ENCODE results near the gene HOMER2. TPM values are rescaled to one million over a fixed set of nuclear protein-coding genes. Genes with fewer than 3 reads are reported as not detected.
A peak's percentile ranks its signal among the peaks of the same experiment; 100 is the strongest.

HOMER2 gene
- total and polyA plus RNA-seq, 2 donors (not counting 3 experiments of a cell fraction or from before 2014, with no cell fraction given), result 0.60 to 0.68 TPM

DNA sequence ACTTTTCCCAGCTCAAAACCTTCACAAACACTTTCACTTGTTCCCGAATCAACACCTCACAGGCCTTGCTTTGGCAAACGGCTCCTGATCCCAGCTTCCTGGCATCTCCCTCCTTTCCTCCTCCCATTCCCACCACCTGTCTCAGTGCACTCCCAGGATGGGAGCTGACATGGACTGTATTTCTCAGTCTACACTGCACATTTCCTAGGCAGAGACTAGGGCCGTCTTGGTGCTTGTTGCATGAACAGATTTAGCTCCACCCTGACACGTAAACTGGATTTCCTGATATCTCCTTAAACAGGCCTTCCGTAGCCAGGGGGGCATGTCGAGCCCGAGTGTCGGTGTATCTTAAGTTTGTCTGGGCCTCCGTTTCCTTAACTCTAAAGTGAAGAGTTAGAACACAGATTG is 143.9 kb downstream of the HOMER2 start:
- no peak for DNase-seq (ENCODE audit: low read depth, low spot score)
- intact Hi-C loops (cut with micrococcal nuclease), result loop anchor here (1.0 kb wide), 1 partner anchor 58 kb away; no protein-coding TSS in a partner anchor
- H3K27ac ChIP-seq (ENCODE audit: insufficient read depth, low read depth, low read length), result no peak overlapping the region
- H3K36me3 ChIP-seq (ENCODE audit: control insufficient read depth in 2 of 2, extremely low read depth in 1 of 2, insufficient read depth in 2 of 2, low read length in 2 of 2), result no peaks in the 10 kb centered on the region
- FAIRE-seq, result no peak
- BruUV-seq (replicated peaks), result no TSS peak
- ChIA-PET CTCF (no interaction called here), POLR2A (no interaction called here)
- H3K27me3 ChIP-seq (ENCODE audit: control insufficient read depth in 2 of 2, insufficient read depth in 2 of 2, low read length in 2 of 2), result peaks cover 0 to 9% of the 10 kb centered on the region in 2 experiments
- H3K9me1 ChIP-seq (replicated peaks; ENCODE audit: control insufficient read depth, extremely low read depth, insufficient read depth, low read length), result no peaks in the 10 kb centered on the region
- dilution Hi-C loops (cut with MboI; ENCODE audit: extremely low pct_ligation_motif_present, low sequenced_read_pairs), result no loop called here
- H3K9me3 ChIP-seq (replicated peaks; ENCODE audit: control insufficient read depth, insufficient read depth, low read length), result no peaks in the 10 kb centered on the region
- no peaks in the 10 kb centered on the region for H3K4me1 ChIP-seq (ENCODE audit: control insufficient read depth, extremely low read depth, insufficient read depth, low read length)
- peaks cover 29% of the 10 kb centered on the region for H3K79me2 ChIP-seq (ENCODE audit: control insufficient read depth, insufficient read depth, low read length)
- H3K4me2 ChIP-seq (ENCODE audit: insufficient read depth, low read length), result peak overlapping the region; percentile 72
- no peaks in the 10 kb centered on the region for H4K20me1 ChIP-seq (replicated peaks; ENCODE audit: control insufficient read depth, extremely low read depth, insufficient read depth, low read length)
- no peak for TF ChIP-seq POLR2AphosphoS5 (IDR thresholded peaks at IDR 0.05; ENCODE audit: insufficient read depth, low read depth, low read length)
- TF ChIP-seq MYC (IDR thresholded peaks at IDR 0.05; ENCODE audit: low read depth, low read length), result no peak
- TF ChIP-seq MAX (IDR thresholded peaks at IDR 0.05; ENCODE audit: insufficient read depth, insufficient read length), result no peak
- TF ChIP-seq, protein P1, sequence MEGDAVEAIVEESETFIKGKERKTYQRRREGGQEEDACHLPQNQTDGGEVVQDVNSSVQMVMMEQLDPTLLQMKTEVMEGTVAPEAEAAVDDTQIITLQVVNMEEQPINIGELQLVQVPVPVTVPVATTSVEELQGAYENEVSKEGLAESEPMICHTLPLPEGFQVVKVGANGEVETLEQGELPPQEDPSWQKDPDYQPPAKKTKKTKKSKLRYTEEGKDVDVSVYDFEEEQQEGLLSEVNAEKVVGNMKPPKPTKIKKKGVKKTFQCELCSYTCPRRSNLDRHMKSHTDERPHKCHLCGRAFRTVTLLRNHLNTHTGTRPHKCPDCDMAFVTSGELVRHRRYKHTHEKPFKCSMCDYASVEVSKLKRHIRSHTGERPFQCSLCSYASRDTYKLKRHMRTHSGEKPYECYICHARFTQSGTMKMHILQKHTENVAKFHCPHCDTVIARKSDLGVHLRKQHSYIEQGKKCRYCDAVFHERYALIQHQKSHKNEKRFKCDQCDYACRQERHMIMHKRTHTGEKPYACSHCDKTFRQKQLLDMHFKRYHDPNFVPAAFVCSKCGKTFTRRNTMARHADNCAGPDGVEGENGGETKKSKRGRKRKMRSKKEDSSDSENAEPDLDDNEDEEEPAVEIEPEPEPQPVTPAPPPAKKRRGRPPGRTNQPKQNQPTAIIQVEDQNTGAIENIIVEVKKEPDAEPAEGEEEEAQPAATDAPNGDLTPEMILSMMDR (IDR thresholded peaks at IDR 0.05; ENCODE audit: extremely low read depth in 1 of 2, insufficient read depth in 1 of 2, low read depth in 1 of 2, low read length in 2 of 2), result no peak
- TF ChIP-seq JUN (IDR thresholded peaks at IDR 0.05; ENCODE audit: borderline replicate concordance, insufficient read depth, insufficient read length, low read depth), result no peak
- TF ChIP-seq FOS (IDR thresholded peaks at IDR 0.05; ENCODE audit: borderline replicate concordance, insufficient read depth, low read length), result no peak
- TF ChIP-seq POLR2A (IDR thresholded peaks at IDR 0.05; ENCODE audit: low read depth, low read length), result no peak
- no peak for TF ChIP-seq GATA2 (IDR thresholded peaks at IDR 0.05; ENCODE audit: insufficient read depth, insufficient read length, low read depth, low read length)
- no peak for TF ChIP-seq EZH2 (IDR thresholded peaks at IDR 0.05; ENCODE audit: borderline replicate concordance, low read depth, low read length, severe bottlenecking)
- peak overlapping the region; percentile 14 for H2AFZ ChIP-seq (ENCODE audit: low read depth, low read length)
- H3K4me3 ChIP-seq (replicated peaks in 1 of 3; ENCODE audit: insufficient read depth in 1 of 3, low read depth in 1 of 3, low read length in 3 of 3), result no peak overlapping the region
- H3K9ac ChIP-seq (replicated peaks; ENCODE audit: extremely low read depth, insufficient read depth, low read length), result no peak overlapping the region

Data from endothelial cell of umbilical vein (primary cell).